GM12878 (cell line): ENCODE data around the gene BRSK2. TPM values are rescaled to one million over a fixed set of nuclear protein-coding genes. Genes with fewer than 3 reads are reported as not detected.

Experiments
- ATAC-seq: fragments of 200-7000 bp; cut with Tn5 transposase; 3 replicates; pipeline ENCODE4 v1.9.1; 2020; ENCODE audit warnings: mild to moderate bottlenecking, moderate library complexity
- BruUV-seq: library from RNA; stranded (reverse); fragments of 400-500 nt; replicated peaks from 2 replicates; lab custom pipeline; 2021; lab: Mats Ljungman, UMichigan
- CTCF ChIA-PET: fragments of 300-600 bp; sonication (Branson Sonifier 250); formaldehyde crosslinking; extraction: SDS; loops from one replicate; lab custom pipeline; 2021; ENCODE audit warnings: inconsistent platforms; lab: Yijun Ruan, JAX
- POLR2A ChIA-PET: fragments of 350-600 bp; formaldehyde crosslinking; extraction: SDS; loops from one replicate; lab custom pipeline; 2021; ENCODE audit warnings: inconsistent platforms; lab: Charles Lee
- RAD21 ChIA-PET: fragments of 300-600 bp; sonication (Branson Sonifier 250); formaldehyde crosslinking; loops from one replicate; lab custom pipeline; 2023; ENCODE audit warnings: antibody characterized with exemption; ENCODE audit not compliant: unreplicated experiment; lab: Charles Lee
- SMC1A ChIA-PET: fragments of 300-600 bp; sonication (Branson Sonifier 250); formaldehyde crosslinking; loops from one replicate; lab custom pipeline; 2023; ENCODE audit not compliant: unreplicated experiment, uncharacterized antibody; lab: Charles Lee
- DNase-seq: peaks from one replicate; pipeline ENCODE4 v3.0.0-alpha.2; 2011; ENCODE audit warnings: low read depth, low spot score
- FAIRE-seq: peaks from 3 replicates; lab custom pipeline; 2011; peaks lifted over from hg19 to GRCh38; lab: Jason Lieb, UNC
- H2AFZ ChIP-seq: 2 replicates; pipeline ENCODE4 v1.6.0; 2011; ENCODE audit warnings: low read depth, low read length, control low read depth; ENCODE audit not compliant: control insufficient read depth
- H3K27ac ChIP-seq: 2 replicates; pipeline ENCODE4 v1.5.1; 2011; ENCODE audit warnings: control low read depth; ENCODE audit not compliant: control insufficient read depth, insufficient read depth
- H3K27me3 ChIP-seq, 2 experiments: replicated peaks in 1 of 2; 2 replicates each; pipeline versions ENCODE4 v1.6.0 to v1.6.1; 2011; ENCODE audit warnings: low read length in 1 of 2; ENCODE audit not compliant: control insufficient read depth in 2 of 2, insufficient read depth in 2 of 2
- H3K36me3 ChIP-seq, 2 experiments: 2 replicates each; pipeline ENCODE4 v1.5.1; 2011; ENCODE audit warnings: low read length in 1 of 2; ENCODE audit not compliant: control insufficient read depth in 2 of 2, insufficient read depth in 2 of 2
- H3K4me1 ChIP-seq: 2 replicates; pipeline ENCODE4 v1.6.1; 2011; ENCODE audit warnings: mild to moderate bottlenecking, low read length, moderate library complexity, mixed read lengths; ENCODE audit not compliant: control insufficient read depth, insufficient read depth
- H3K4me2 ChIP-seq: 2 replicates; pipeline ENCODE4 v1.6.0; 2011; ENCODE audit warnings: control low read depth; ENCODE audit not compliant: control insufficient read depth, insufficient read depth
- H3K4me3 ChIP-seq: fragments of 200-600 bp; sonication (generic); 2 replicates; pipeline ENCODE4 v1.5.1; 2016
- H3K79me2 ChIP-seq: 2 replicates; pipeline ENCODE4 v1.6.0; 2011; ENCODE audit warnings: low read length; ENCODE audit not compliant: control insufficient read depth, insufficient read depth
- H3K9ac ChIP-seq: 2 replicates; pipeline ENCODE4 v1.8.0; 2011; ENCODE audit warnings: low read length, control low read depth, mixed read lengths; ENCODE audit not compliant: control insufficient read depth, insufficient read depth
- H3K9me3 ChIP-seq: replicated peaks from 3 replicates; pipeline ENCODE4 v1.5.1; 2011; ENCODE audit warnings: mild to moderate bottlenecking, low read length; ENCODE audit not compliant: control insufficient read depth, insufficient read depth
- H4K20me1 ChIP-seq: 2 replicates; pipeline ENCODE4 v1.6.0; 2011; ENCODE audit not compliant: control insufficient read depth, insufficient read depth
- EP300 ChIP-seq, 2 experiments: fragments of 150-350 bp in 1 of 2; IDR thresholded peaks; 2 replicates each; pipeline ENCODE4 v1.6.1; 2011 to 2012; ENCODE audit warnings: low read depth in 2 of 2, low read length in 2 of 2, borderline replicate concordance in 1 of 2, improper control_type of control experiment in 1 of 2, inconsistent platforms in 1 of 2; ENCODE audit not compliant: control insufficient read depth in 1 of 2
- HDGF ChIP-seq: fragments of 450-650 bp; IDR thresholded peaks from 2 replicates; pipeline ENCODE4 v1.6.1; 2016; ENCODE audit warnings: antibody characterized with exemption
- KAT2A ChIP-seq: conservative IDR thresholded peaks from 2 replicates; pipeline ENCODE4 v1.6.1; 2011; ENCODE audit warnings: low read depth, low read length; ENCODE audit not compliant: control insufficient read depth
- LARP7 ChIP-seq: fragments of 450-650 bp; IDR thresholded peaks from 2 replicates; pipeline ENCODE4 v1.6.1; 2017; ENCODE audit warnings: mild to moderate bottlenecking
- NFYB ChIP-seq: IDR thresholded peaks from 2 replicates; pipeline ENCODE4 v1.6.1; 2011; ENCODE audit warnings: low read depth, mild to moderate bottlenecking, low read length, improper control_type of control experiment, moderate library complexity; ENCODE audit not compliant: insufficient read depth
- NR2F1 ChIP-seq: fragments of 450-650 bp; conservative IDR thresholded peaks from 2 replicates; pipeline ENCODE4 v1.6.1; 2017; ENCODE audit warnings: mild to moderate bottlenecking
- RCOR1 ChIP-seq: conservative IDR thresholded peaks from 2 replicates; pipeline ENCODE4 v1.6.1; 2012; ENCODE audit warnings: low read depth, low read length, improper control_type of control experiment
- SP1 ChIP-seq: IDR thresholded peaks from one replicate; pipeline ENCODE4 v1.6.1; 2011; ENCODE audit warnings: low read depth, low read length
- STAT1 ChIP-seq: fragments of 450-650 bp; conservative IDR thresholded peaks from 2 replicates; pipeline ENCODE4 v1.6.1; 2014; ENCODE audit warnings: antibody characterized with exemption, mild to moderate bottlenecking
- ZBED1 ChIP-seq: IDR thresholded peaks from 2 replicates; pipeline ENCODE4 v1.6.1; 2016; ENCODE audit warnings: borderline replicate concordance
- ZNF24 ChIP-seq: fragments of 450-650 bp; IDR thresholded peaks from 2 replicates; pipeline ENCODE4 v1.6.1; 2017; ENCODE audit warnings: antibody characterized with exemption, mild to moderate bottlenecking
- WGBS: methylation state at CpG from one replicate; pipeline ENCODE4 v1.1.6; 2016; ENCODE audit warnings: low lambda C conversion rate; ENCODE audit not compliant: insufficient replicate concordance, insufficient coverage; ENCODE audit errors: missing lambda C conversion rate; 5-methylcytosine and 5-hydroxymethylcytosine counted together
- in situ Hi-C: fragments of 300-500 bp; cut with MboI; formaldehyde crosslinking; loops from 9 replicates; pipeline ENCODE4 v1.14.3; 2018; ENCODE audit warnings: mixed read lengths
- intact Hi-C: fragments of 100-400 bp; cut with micrococcal nuclease; formaldehyde crosslinking; loops from one replicate; pipeline ENCODE4 v1.14.2; 2022; ENCODE audit not compliant: unreplicated experiment
- polyA plus RNA-seq, 11 experiments: library from polyadenylated mRNA; depleted of rRNA in 4 of 11; unstranded in 6 of 11; stranded (reverse) in 5 of 11; fragments of >200 nt; fragmentation: Nextera tagmentation in 4 of 11; fragmentation: Illumina TruSeq in 1 of 11; extraction: Ambion mirVana in 4 of 11; extraction: Trizol in 1 of 11; gene quantifications; 1 replicate in 1 of 11; 2 replicates in 10 of 11; pipeline versions ENCODE4 v1.2.1 to v1.2.3, GENCODE V29; 2011 to 2016; ENCODE audit warnings: inconsistent platforms in 2 of 11, missing spikeins in 2 of 11, low read depth in 1 of 11
- total RNA-seq, 4 experiments: library from RNA; depleted of rRNA in 3 of 4; stranded (reverse); fragments of >200 nt in 3 of 4; fragmentation: Illumina TruSeq in 1 of 4; extraction: Trizol in 1 of 4; gene quantifications; 2 replicates each; pipeline versions ENCODE4 v1.2.1 to v1.2.3, GENCODE V29; 2013 to 2021
- TF ChIP-seq, protein P1 (sequence below): fragments of 450-650 bp; IDR thresholded peaks from 2 replicates; pipeline ENCODE4 v1.6.1; 2018; ENCODE audit warnings: borderline replicate concordance, mild to moderate bottlenecking; ENCODE audit not compliant: partially characterized antibody
- TF ChIP-seq, protein P2 (sequence below): fragments of 450-650 bp; IDR thresholded peaks from 2 replicates; pipeline ENCODE4 v1.6.1; 2017; ENCODE audit warnings: borderline replicate concordance
- TF ChIP-seq, protein P3 (sequence below): IDR thresholded peaks from 2 replicates; pipeline ENCODE4 v1.6.1; 2011; ENCODE audit warnings: mild to moderate bottlenecking, low read depth, low read length, moderate library complexity; ENCODE audit not compliant: insufficient replicate concordance

Gene BRSK2
- total and polyA plus RNA-seq, 10 of the 15 experiments (the other 5 are each of a cell fraction or from before 2014, with no cell fraction given) = 0.13 TPM; not detected in 9

DNA sequence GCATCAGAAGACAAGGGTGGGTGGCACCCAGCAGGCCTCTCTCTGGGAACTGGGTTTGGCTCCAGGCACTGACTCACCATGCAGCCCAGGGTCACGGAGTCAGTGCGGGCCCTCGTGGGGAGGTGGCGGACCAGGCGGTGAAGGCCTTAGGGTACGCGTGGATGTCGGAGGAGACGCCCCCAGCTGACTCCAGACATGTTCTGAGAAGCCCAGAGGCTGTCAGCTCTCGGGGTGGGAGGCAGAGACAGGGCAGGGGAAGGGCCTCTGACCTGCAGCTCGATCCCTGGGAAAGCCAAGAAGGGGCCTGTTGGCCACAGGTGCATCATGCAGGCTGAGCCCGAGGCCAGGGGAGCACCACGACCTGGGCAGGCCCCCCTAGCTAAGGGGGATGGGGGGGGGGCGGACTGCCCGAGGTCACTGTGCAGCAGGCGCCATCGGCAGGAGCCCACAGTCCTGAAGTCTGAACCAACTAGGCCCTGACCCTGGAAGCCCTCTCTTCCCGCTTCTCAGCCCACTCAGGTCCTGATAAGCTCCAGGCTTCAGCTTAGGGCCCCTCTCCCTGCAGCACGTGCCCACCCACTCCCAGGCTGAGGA is 78.8 kb downstream of the BRSK2 start:
- no peaks in the 10 kb centered on the region for H3K27me3 ChIP-seq
- H3K9me3 ChIP-seq = no peaks in the 10 kb centered on the region; the same call in 2 of the 3 replicates
- TF ChIP-seq NFYB (no peak), STAT1 (no peak), EP300 (IDR thresholded peaks at IDR 0.05; ENCODE audit: borderline replicate concordance in 1 of 2, control insufficient read depth in 1 of 2, low read depth in 2 of 2, low read length in 2 of 2) (no peak), ZBED1 (no peak), NR2F1 (no peak), HDGF (no peak), KAT2A (no peak), LARP7 (no peak), SP1 (no peak), ZNF24 (no peak), RCOR1 (no peak)
- TF ChIP-seq, protein P1, sequence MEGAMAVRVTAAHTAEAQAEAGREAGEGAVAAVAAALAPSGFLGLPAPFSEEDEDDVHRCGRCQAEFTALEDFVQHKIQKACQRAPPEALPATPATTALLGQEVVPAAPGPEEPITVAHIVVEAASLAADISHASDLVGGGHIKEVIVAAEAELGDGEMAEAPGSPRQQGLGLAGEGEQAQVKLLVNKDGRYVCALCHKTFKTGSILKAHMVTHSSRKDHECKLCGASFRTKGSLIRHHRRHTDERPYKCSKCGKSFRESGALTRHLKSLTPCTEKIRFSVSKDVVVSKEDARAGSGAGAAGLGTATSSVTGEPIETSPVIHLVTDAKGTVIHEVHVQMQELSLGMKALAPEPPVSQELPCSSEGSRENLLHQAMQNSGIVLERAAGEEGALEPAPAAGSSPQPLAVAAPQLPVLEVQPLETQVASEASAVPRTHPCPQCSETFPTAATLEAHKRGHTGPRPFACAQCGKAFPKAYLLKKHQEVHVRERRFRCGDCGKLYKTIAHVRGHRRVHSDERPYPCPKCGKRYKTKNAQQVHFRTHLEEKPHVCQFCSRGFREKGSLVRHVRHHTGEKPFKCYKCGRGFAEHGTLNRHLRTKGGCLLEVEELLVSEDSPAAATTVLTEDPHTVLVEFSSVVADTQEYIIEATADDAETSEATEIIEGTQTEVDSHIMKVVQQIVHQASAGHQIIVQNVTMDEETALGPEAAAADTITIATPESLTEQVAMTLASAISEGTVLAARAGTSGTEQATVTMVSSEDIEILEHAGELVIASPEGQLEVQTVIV = no peak
- TF ChIP-seq, protein P2, sequence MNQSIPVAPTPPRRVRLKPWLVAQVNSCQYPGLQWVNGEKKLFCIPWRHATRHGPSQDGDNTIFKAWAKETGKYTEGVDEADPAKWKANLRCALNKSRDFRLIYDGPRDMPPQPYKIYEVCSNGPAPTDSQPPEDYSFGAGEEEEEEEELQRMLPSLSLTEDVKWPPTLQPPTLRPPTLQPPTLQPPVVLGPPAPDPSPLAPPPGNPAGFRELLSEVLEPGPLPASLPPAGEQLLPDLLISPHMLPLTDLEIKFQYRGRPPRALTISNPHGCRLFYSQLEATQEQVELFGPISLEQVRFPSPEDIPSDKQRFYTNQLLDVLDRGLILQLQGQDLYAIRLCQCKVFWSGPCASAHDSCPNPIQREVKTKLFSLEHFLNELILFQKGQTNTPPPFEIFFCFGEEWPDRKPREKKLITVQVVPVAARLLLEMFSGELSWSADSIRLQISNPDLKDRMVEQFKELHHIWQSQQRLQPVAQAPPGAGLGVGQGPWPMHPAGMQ = no peak
- TF ChIP-seq, protein P3, sequence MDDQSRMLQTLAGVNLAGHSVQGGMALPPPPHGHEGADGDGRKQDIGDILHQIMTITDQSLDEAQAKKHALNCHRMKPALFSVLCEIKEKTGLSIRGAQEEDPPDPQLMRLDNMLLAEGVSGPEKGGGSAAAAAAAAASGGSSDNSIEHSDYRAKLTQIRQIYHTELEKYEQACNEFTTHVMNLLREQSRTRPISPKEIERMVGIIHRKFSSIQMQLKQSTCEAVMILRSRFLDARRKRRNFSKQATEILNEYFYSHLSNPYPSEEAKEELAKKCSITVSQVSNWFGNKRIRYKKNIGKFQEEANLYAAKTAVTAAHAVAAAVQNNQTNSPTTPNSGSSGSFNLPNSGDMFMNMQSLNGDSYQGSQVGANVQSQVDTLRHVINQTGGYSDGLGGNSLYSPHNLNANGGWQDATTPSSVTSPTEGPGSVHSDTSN = no peak
- no TSS peak for BruUV-seq
- no peak overlapping the region for H3K27ac ChIP-seq
- peaks cover 0 to 3% of the 10 kb centered on the region in 2 experiments; a peak in 2 of 4 replicates for H3K36me3 ChIP-seq
- ChIA-PET CTCF (no interaction called here), POLR2A (no interaction called here), RAD21 (no interaction called here), SMC1A (no interaction called here)
- no peak for DNase-seq
- H3K9ac ChIP-seq = no peak overlapping the region
- H3K4me2 ChIP-seq = no peak overlapping the region
- H4K20me1 ChIP-seq = no peaks in the 10 kb centered on the region
- 84% methylated on average over 18 of the region's 19 CpGs for WGBS
- in situ Hi-C loops = no loop called here
- H3K79me2 ChIP-seq = no peaks in the 10 kb centered on the region
- H3K4me1 ChIP-seq = no peaks in the 10 kb centered on the region
- intact Hi-C loops = no loop called here
- no peak for ATAC-seq
- H3K4me3 ChIP-seq = no peak overlapping the region
- FAIRE-seq = no peak
- no peak overlapping the region for H2AFZ ChIP-seq
